Activated T-helper 9 cell treated with anti-CD3 and anti-CD28 coated beads, Interleukin-2, amount 50 U/mL, for 16 hours (primary cell): ENCODE results near the gene MCUB.
A peak's percentile ranks its signal among the peaks of the same experiment; 100 is the strongest.
"Not testable (repeated sequence)": the region's sequence is repeated elsewhere in the genome, so short reads cannot be mapped to it uniquely, and the experiment has no call there.

Experiments used
- DNase-seq: peaks from one replicate; pipeline ENCODE4 v3.0.0-alpha.2; 2020; ENCODE audit warnings: low read depth

Gene MCUB

GRCh38 chr4:109579997-109580396 lies 20.0 kb downstream of the MCUB start:
- not testable (repeated sequence) for DNase-seq

GRCh38 chr4:109588176-109588575 lies 28.1 kb downstream of the MCUB start:
- peak; percentile 38 for DNase-seq

- no peak for DNase-seq
These were observed 29.1 kb downstream of the MCUB start for GRCh38 chr4:109589119-109589518.

GRCh38 chr4:109589605-109590004 lies 29.6 kb downstream of the MCUB start:
- no peak for DNase-seq

- no peak for DNase-seq
These were observed 30.9 kb downstream of the MCUB start for GRCh38 chr4:109590905-109591304.

GRCh38 chr4:109592367-109592766 lies 32.3 kb downstream of the MCUB start:
- no peak for DNase-seq

GRCh38 chr4:109595123-109595522 lies 35.1 kb downstream of the MCUB start:
- DNase-seq: not testable (repeated sequence)

GRCh38 chr4:109596420-109597085 lies 36.5 kb downstream of the MCUB start:
- not testable (repeated sequence) for DNase-seq

- DNase-seq: no peak
These were observed 39.1 kb downstream of the MCUB start for GRCh38 chr4:109599046-109599652.

- no peak for DNase-seq
These were observed 40.4 kb downstream of the MCUB start for GRCh38 chr4:109600431-109600830.

GRCh38 chr4:109601336-109601735 lies 41.3 kb downstream of the MCUB start:
- no peak for DNase-seq

GRCh38 chr4:109607976-109608375 lies 47.9 kb downstream of the MCUB start:
- DNase-seq: no peak

GRCh38 chr4:109608879-109609278 lies 48.8 kb downstream of the MCUB start:
- no peak for DNase-seq

- DNase-seq: no peak
These were observed 49.4 kb downstream of the MCUB start for GRCh38 chr4:109609431-109609830.

GRCh38 chr4:109610489-109610888 lies 50.4 kb downstream of the MCUB start:
- no peak for DNase-seq

- DNase-seq: no peak
These were observed 51.1 kb downstream of the MCUB start for GRCh38 chr4:109611045-109611646.

GRCh38 chr4:109614015-109614414 lies 54.0 kb downstream of the MCUB start:
- no peak for DNase-seq

- DNase-seq: no peak
These were observed 54.4 kb downstream of the MCUB start for GRCh38 chr4:109614466-109614865.

GRCh38 chr4:109615742-109616141 lies 55.7 kb downstream of the MCUB start:
- no peak for DNase-seq

- no peak for DNase-seq
These were observed 56.2 kb downstream of the MCUB start for GRCh38 chr4:109616243-109616642.

- DNase-seq: no peak
These were observed 62.6 kb downstream of the MCUB start for GRCh38 chr4:109622626-109623025.

GRCh38 chr4:109624536-109624935 lies 64.5 kb downstream of the MCUB start:
- DNase-seq: no peak

- no peak for DNase-seq
These were observed 67.3 kb downstream of the MCUB start for GRCh38 chr4:109627361-109627760.

GRCh38 chr4:109629775-109630174 lies 69.7 kb downstream of the MCUB start:
- DNase-seq: no peak
